MM.1S (cell line): ENCODE measurements around the gene DNAJC18.

ENCODE experiments used
- DNase-seq: peaks from one replicate; pipeline ENCODE4 v3.0.0-alpha.2; 2015
- H2AFZ ChIP-seq: fragments of 300-600 bp; sonication (generic); 2 replicates; pipeline ENCODE4 v1.6.0; 2016; ENCODE audit warnings: antibody characterized with exemption, low read length
- H3F3A ChIP-seq: fragments of 300-600 bp; sonication (generic); 2 replicates; pipeline ENCODE4 v1.6.1; 2016; ENCODE audit warnings: mild to moderate bottlenecking, antibody characterized with exemption, low read length, moderate library complexity, mixed read lengths; ENCODE audit not compliant: insufficient read depth
- H3K27ac ChIP-seq: fragments of 300-600 bp; sonication (generic); 2 replicates; pipeline ENCODE4 v1.5.1; 2016; ENCODE audit warnings: mild to moderate bottlenecking, low read length
- H3K27me3 ChIP-seq: fragments of 300-600 bp; sonication (generic); replicated peaks from 2 replicates; pipeline ENCODE4 v1.6.0; 2016; ENCODE audit warnings: low read length; ENCODE audit not compliant: insufficient read depth
- H3K36me3 ChIP-seq: fragments of 300-600 bp; sonication (generic); replicated peaks from 2 replicates; pipeline ENCODE4 v1.6.1; 2016; ENCODE audit warnings: mild to moderate bottlenecking, low read length, mixed read lengths; ENCODE audit not compliant: insufficient read depth
- H3K4me1 ChIP-seq: fragments of 300-600 bp; sonication (generic); 2 replicates; pipeline ENCODE4 v1.6.1; 2016; ENCODE audit warnings: low read length, mixed read lengths
- H3K4me2 ChIP-seq: fragments of 300-600 bp; sonication (generic); 2 replicates; pipeline ENCODE4 v1.6.0; 2016; ENCODE audit warnings: low read depth, low read length
- H3K4me3 ChIP-seq: fragments of 300-600 bp; sonication (generic); 2 replicates; pipeline ENCODE4 v1.5.1; 2016; ENCODE audit warnings: low read length, mixed read lengths
- H3K79me2 ChIP-seq: fragments of 300-600 bp; sonication (generic); 2 replicates; pipeline ENCODE4 v1.6.1; 2016; ENCODE audit warnings: mixed run types, low read length, mixed read lengths
- H3K9ac ChIP-seq: fragments of 300-600 bp; sonication (generic); 2 replicates; pipeline ENCODE4 v1.6.1; 2016; ENCODE audit warnings: low read length, mixed read lengths
- H3K9me2 ChIP-seq: fragments of 300-600 bp; sonication (generic); replicated peaks from 2 replicates; pipeline ENCODE4 v1.6.1; 2016; ENCODE audit warnings: mild to moderate bottlenecking, low read length, mixed read lengths; ENCODE audit not compliant: insufficient read depth
- H3K9me3 ChIP-seq: fragments of 300-600 bp; sonication (generic); replicated peaks from 2 replicates; pipeline ENCODE4 v1.6.1; 2016; ENCODE audit warnings: mild to moderate bottlenecking, low read length, mixed read lengths; ENCODE audit not compliant: insufficient read depth
- H4K20me1 ChIP-seq: fragments of 300-600 bp; sonication (generic); 2 replicates; pipeline ENCODE4 v1.6.1; 2016; ENCODE audit warnings: mild to moderate bottlenecking, low read length, moderate library complexity, mixed read lengths; ENCODE audit not compliant: insufficient read depth
- CTCF ChIP-seq: fragments of 300-600 bp; sonication (generic); IDR thresholded peaks from 2 replicates; pipeline ENCODE4 v1.5.1; 2016; ENCODE audit warnings: antibody characterized with exemption, low read length, mixed read lengths
- EZH2 ChIP-seq: fragments of 300-600 bp; sonication (generic); optimal IDR thresholded peaks from 2 replicates; pipeline ENCODE3; 2017; ENCODE audit warnings: low read depth, mild to moderate bottlenecking, antibody characterized with exemption, low read length, mixed read lengths
- EZH2phosphoT487 ChIP-seq: fragments of 300-600 bp; sonication (generic); IDR thresholded peaks from 2 replicates; pipeline ENCODE4 v1.6.1; 2018; ENCODE audit warnings: antibody characterized with exemption, low read length

Gene DNAJC18

GRCh38 chr5:139381837-139382761 is 57.2 kb downstream of the DNAJC18 start:
- H3K9me2 ChIP-seq, result no peaks in the 10 kb centered on the region
- H3K4me3 ChIP-seq, result no peak overlapping the region
- H3K27me3 ChIP-seq, result no peaks in the 10 kb centered on the region
- H3K36me3 ChIP-seq, result no peaks in the 10 kb centered on the region
- peaks cover 5% of the 10 kb centered on the region; the same call in 1 of the 2 replicates for H3K79me2 ChIP-seq
- no peak overlapping the region for H3K4me2 ChIP-seq
- TF ChIP-seq EZH2phosphoT487 (no peak), CTCF (no peak), EZH2 (no peak)
- no peak overlapping the region for H3K27ac ChIP-seq
- H3K4me1 ChIP-seq, result peaks cover 30% of the 10 kb centered on the region
- no peaks in the 10 kb centered on the region for H3K9me3 ChIP-seq
- H2AFZ ChIP-seq, result no peak overlapping the region
- peaks cover 44% of the 10 kb centered on the region for H3F3A ChIP-seq
- H3K9ac ChIP-seq, result no peak overlapping the region
- H4K20me1 ChIP-seq, result no peaks in the 10 kb centered on the region
- DNase-seq, result no peak

DNA sequence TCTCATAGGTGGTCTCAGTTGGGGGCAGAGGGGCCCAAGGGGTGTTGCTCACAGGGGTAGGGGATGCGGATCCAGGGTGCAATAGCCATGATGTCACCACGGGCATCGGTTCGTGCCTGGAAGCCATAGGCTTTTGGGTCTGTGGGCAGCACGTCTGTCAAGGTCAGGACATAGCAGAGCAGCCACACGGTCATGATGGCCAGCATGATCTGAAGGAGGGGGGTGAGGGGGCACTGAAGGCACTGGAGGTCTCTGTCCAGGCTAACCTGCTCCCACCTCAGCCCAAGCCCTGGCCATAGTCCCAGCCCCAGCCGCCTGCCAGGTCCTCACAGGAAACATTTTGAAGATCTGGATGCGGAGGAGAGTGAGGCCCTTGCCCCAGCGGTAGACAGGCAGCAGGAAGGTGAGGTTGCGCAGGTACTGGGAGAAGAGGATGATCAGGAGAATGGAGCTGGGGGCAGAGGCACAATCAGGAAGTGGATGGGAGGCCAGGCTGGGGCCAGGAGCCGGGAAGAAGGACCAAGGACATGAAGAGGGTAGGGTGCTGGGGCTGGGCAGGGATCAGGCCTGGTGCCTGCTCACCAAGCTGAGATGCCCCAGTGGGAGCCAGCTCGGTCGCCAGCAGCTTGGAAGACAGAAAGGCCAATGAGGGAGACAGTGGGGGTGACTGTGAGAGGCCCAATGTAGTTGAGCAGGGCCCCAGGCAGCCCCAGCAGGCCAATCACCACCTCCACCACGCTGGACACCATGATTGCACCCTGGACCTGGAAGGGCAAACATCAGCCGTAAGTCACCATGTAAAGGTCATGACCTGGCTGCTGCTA is 59.5 kb downstream of the DNAJC18 start:
- Histone ChIP-seq H3K27ac (no peak overlapping the region), H4K20me1 (no peaks in the 10 kb centered on the region), H3K9me2 (no peaks in the 10 kb centered on the region), H3K4me3 (no peak overlapping the region), H3F3A (peaks cover 22% of the 10 kb centered on the region), H3K9me3 (no peaks in the 10 kb centered on the region), H3K4me2 (no peak overlapping the region), H2AFZ (no peak overlapping the region), H3K36me3 (no peaks in the 10 kb centered on the region), H3K4me1 (peaks cover 8% of the 10 kb centered on the region), H3K79me2 (no peaks in the 10 kb centered on the region), H3K27me3 (no peaks in the 10 kb centered on the region), H3K9ac (no peak overlapping the region)
- no peak for DNase-seq
- no peak for TF ChIP-seq CTCF
- no peak for TF ChIP-seq EZH2
- TF ChIP-seq EZH2phosphoT487, result no peak

DNA sequence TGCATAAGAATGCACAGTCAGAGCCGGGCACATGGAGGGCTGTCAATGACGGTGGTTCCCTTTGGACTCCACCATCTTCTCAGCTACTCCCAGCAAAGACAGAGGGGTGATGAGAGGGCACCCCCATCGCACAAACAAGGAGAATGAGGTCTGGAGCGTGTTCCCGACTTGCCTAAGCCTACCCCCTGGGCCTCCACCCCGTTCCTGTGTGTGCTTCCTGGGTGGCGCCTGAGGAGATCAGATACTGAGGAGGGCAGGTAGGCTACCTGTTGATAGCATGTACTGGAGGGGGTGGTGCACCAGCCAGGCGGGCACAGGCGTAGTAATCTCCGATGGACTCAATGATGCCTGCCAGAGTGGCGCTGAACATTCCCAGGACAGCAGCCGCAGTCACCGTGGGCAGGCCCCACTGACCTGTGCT is 60.4 kb downstream of the DNAJC18 start:
- H3K4me3 ChIP-seq, result no peak overlapping the region
- no peak overlapping the region for H3K27ac ChIP-seq
- no peaks in the 10 kb centered on the region for H3K36me3 ChIP-seq
- no peak overlapping the region for H2AFZ ChIP-seq
- no peaks in the 10 kb centered on the region for H4K20me1 ChIP-seq
- no peaks in the 10 kb centered on the region for H3K9me2 ChIP-seq
- H3K4me1 ChIP-seq, result no peaks in the 10 kb centered on the region
- TF ChIP-seq EZH2phosphoT487 (no peak), EZH2 (no peak), CTCF (no peak)
- peaks cover 13% of the 10 kb centered on the region for H3F3A ChIP-seq
- H3K4me2 ChIP-seq, result no peak overlapping the region
- H3K79me2 ChIP-seq, result no peaks in the 10 kb centered on the region
- H3K9me3 ChIP-seq, result no peaks in the 10 kb centered on the region
- no peak for DNase-seq
- no peak overlapping the region for H3K9ac ChIP-seq
- no peaks in the 10 kb centered on the region for H3K27me3 ChIP-seq
